KMS-11 (cell line): Measurements from ENCODE around the gene SPTBN1.

Source experiments
- H2AFZ ChIP-seq: fragments of 200-600 bp; sonication (generic); 2 replicates; pipeline ENCODE4 v1.6.1; 2016; ENCODE audit warnings: antibody characterized with exemption, mixed run types, low read depth
- H3K27ac ChIP-seq: fragments of 200-600 bp; sonication (generic); 2 replicates; pipeline ENCODE4 v1.6.1; 2016; ENCODE audit warnings: mild to moderate bottlenecking, mixed run types
- H3K27me3 ChIP-seq: fragments of 200-600 bp; sonication (generic); 2 replicates; pipeline ENCODE4 v1.6.1; 2017; ENCODE audit warnings: mild to moderate bottlenecking, low read depth, mixed run types, moderate library complexity; ENCODE audit not compliant: insufficient read depth
- H3K36me3 ChIP-seq: fragments of 200-600 bp; sonication (generic); 2 replicates; pipeline ENCODE4 v1.6.1; 2017; ENCODE audit warnings: mild to moderate bottlenecking, mixed run types; ENCODE audit not compliant: insufficient read depth
- H3K4me1 ChIP-seq: fragments of 200-600 bp; sonication (generic); 2 replicates; pipeline ENCODE4 v1.6.1; 2016; ENCODE audit warnings: mild to moderate bottlenecking, low read depth, mixed run types; ENCODE audit not compliant: poor library complexity, severe bottlenecking
- H3K4me2 ChIP-seq: fragments of 200-600 bp; sonication (generic); 2 replicates; pipeline ENCODE4 v1.7.0; 2016; ENCODE audit warnings: mild to moderate bottlenecking, mixed run types
- H3K4me3 ChIP-seq: fragments of 200-600 bp; sonication (generic); IDR thresholded peaks from 2 replicates; pipeline ENCODE4 v1.6.1; 2017; ENCODE audit warnings: low read depth, low read length, mixed read lengths; ENCODE audit not compliant: insufficient read depth
- H3K79me2 ChIP-seq: fragments of 200-600 bp; sonication (generic); 2 replicates; pipeline ENCODE4 v1.6.1; 2016; ENCODE audit warnings: low read depth, mixed run types; ENCODE audit not compliant: insufficient read depth
- H3K9ac ChIP-seq: fragments of 200-600 bp; sonication (generic); 2 replicates; pipeline ENCODE4 v1.6.1; 2016; ENCODE audit warnings: mild to moderate bottlenecking, mixed run types
- H4K20me1 ChIP-seq: fragments of 200-600 bp; sonication (generic); 2 replicates; pipeline ENCODE4 v1.6.1; 2016; ENCODE audit warnings: mild to moderate bottlenecking, mixed run types; ENCODE audit not compliant: insufficient read depth
- TF ChIP-seq, protein P1 (sequence below): fragments of 200-600 bp; sonication (generic); conservative IDR thresholded peaks from 2 replicates; pipeline ENCODE4 v1.6.1; 2017; ENCODE audit warnings: low read depth, mild to moderate bottlenecking, antibody characterized with exemption, low read length, moderate library complexity, mixed read lengths

SPTBN1 gene

DNA sequence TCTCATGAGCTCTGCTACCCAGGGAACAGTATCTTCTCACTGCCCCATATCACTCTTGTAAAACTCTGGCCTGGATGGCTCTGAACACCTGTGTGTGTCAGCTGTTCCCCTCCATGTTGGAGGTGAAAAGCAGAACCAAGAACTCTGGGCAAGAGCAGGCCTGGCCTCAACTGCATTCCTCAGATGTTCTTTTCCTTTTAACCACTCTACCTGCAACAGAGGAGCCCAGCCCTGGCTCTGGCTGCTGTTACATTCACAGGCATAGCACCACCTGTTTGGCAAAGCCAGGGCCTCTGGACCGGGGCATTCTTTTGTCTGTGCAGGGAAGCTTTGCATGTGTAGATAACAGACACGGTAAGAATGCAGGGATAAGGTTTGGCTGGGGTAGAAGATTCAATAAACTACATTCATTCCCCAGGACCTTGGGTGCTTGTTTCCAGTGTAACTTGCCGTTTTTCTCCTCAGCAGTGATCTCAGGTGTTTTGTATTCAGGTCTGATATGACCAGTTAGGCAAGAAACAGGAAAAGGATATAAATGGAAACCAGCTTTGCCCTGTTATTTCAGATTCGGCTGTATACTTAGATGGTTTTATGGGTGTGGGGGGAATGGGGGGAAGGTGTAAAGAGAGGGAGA lies 95.1 kb downstream of the SPTBN1 start:
- Histone ChIP-seq H3K79me2 (no peaks in the 10 kb centered on the region; the same call in 1 of the 2 replicates), H4K20me1 (no peaks in the 10 kb centered on the region), H3K4me3 (no peak overlapping the region), H3K36me3 (no peaks in the 10 kb centered on the region), H2AFZ (no peak overlapping the region), H3K9ac (no peak overlapping the region), H3K27me3 (no peaks in the 10 kb centered on the region), H3K27ac (no peak overlapping the region), H3K4me2 (no peak overlapping the region), H3K4me1 (peaks cover 33% of the 10 kb centered on the region)
- TF ChIP-seq, protein P1, sequence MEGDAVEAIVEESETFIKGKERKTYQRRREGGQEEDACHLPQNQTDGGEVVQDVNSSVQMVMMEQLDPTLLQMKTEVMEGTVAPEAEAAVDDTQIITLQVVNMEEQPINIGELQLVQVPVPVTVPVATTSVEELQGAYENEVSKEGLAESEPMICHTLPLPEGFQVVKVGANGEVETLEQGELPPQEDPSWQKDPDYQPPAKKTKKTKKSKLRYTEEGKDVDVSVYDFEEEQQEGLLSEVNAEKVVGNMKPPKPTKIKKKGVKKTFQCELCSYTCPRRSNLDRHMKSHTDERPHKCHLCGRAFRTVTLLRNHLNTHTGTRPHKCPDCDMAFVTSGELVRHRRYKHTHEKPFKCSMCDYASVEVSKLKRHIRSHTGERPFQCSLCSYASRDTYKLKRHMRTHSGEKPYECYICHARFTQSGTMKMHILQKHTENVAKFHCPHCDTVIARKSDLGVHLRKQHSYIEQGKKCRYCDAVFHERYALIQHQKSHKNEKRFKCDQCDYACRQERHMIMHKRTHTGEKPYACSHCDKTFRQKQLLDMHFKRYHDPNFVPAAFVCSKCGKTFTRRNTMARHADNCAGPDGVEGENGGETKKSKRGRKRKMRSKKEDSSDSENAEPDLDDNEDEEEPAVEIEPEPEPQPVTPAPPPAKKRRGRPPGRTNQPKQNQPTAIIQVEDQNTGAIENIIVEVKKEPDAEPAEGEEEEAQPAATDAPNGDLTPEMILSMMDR, result no peak

- TF ChIP-seq, protein P1, result no peak
- no peak overlapping the region for H3K4me2 ChIP-seq
- H2AFZ ChIP-seq, result no peak overlapping the region
- no peaks in the 10 kb centered on the region for H3K36me3 ChIP-seq
- H3K4me1 ChIP-seq, result peaks cover 31% of the 10 kb centered on the region
- no peaks in the 10 kb centered on the region for H4K20me1 ChIP-seq
- no peak overlapping the region for H3K4me3 ChIP-seq
- peaks cover 9% of the 10 kb centered on the region; the same call in 1 of the 2 replicates for H3K79me2 ChIP-seq
- no peak overlapping the region for H3K27ac ChIP-seq
- no peaks in the 10 kb centered on the region for H3K27me3 ChIP-seq
- H3K9ac ChIP-seq, result no peak overlapping the region
Observed at GRCh38 chr2:54553075-54553474, 96.9 kb downstream of the SPTBN1 start.

- TF ChIP-seq, protein P1, result no peak
- H3K27me3 ChIP-seq, result no peaks in the 10 kb centered on the region
- H3K36me3 ChIP-seq, result no peaks in the 10 kb centered on the region
- no peak overlapping the region for H2AFZ ChIP-seq
- no peak overlapping the region for H3K9ac ChIP-seq
- no peaks in the 10 kb centered on the region for H4K20me1 ChIP-seq
- H3K4me2 ChIP-seq, result no peak overlapping the region
- H3K4me3 ChIP-seq, result no peak overlapping the region
- peaks cover 14% of the 10 kb centered on the region for H3K79me2 ChIP-seq
- no peak overlapping the region for H3K27ac ChIP-seq
- peaks cover 31% of the 10 kb centered on the region for H3K4me1 ChIP-seq
Observed at GRCh38 chr2:54553775-54554174, 97.6 kb downstream of the SPTBN1 start.

- no peak overlapping the region for H3K9ac ChIP-seq
- H3K27me3 ChIP-seq, result no peaks in the 10 kb centered on the region
- H2AFZ ChIP-seq, result no peak overlapping the region
- no peak overlapping the region for H3K27ac ChIP-seq
- peaks cover 30% of the 10 kb centered on the region for H3K79me2 ChIP-seq
- no peaks in the 10 kb centered on the region for H4K20me1 ChIP-seq
- TF ChIP-seq, protein P1, result no peak
- H3K4me1 ChIP-seq, result peaks cover 28% of the 10 kb centered on the region
- no peak overlapping the region for H3K4me2 ChIP-seq
- no peak overlapping the region for H3K4me3 ChIP-seq
- no peaks in the 10 kb centered on the region for H3K36me3 ChIP-seq
Observed at GRCh38 chr2:54555318-54555837, 99.3 kb downstream of the SPTBN1 start.
